ENCODE data around the gene HLA-DQB1. TPM values are rescaled to one million over a fixed set of nuclear protein-coding genes. Genes with fewer than 3 reads are reported as not detected.
"Not testable (repeated sequence)": the region's sequence is repeated elsewhere in the genome, so short reads cannot be mapped to it uniquely, and the experiment has no call there.

HLA-DQB1 gene
- polyA plus RNA-seq, 3 donors = 8.7 to 73.5 (median 43.3) TPM

GRCh38 chr6:32665661-32666060 lies 796 bp downstream of the HLA-DQB1 start:
- H3K27ac ChIP-seq (ENCODE audit: low read depth, low read length) = no peak overlapping the region
- WGBS, 3 donors = 8 to 38% (median 18%) methylated on average over 3 of the region's 3 CpGs

GRCh38 chr6:32664827-32665362 lies 1.6 kb downstream of the HLA-DQB1 start:
- 0 to 2% (median 1%) methylated on average over 45 to 47 of the region's 47 CpGs for WGBS, 3 donors
- no peak overlapping the region for H3K27ac ChIP-seq (ENCODE audit: low read depth, low read length)

DNA sequence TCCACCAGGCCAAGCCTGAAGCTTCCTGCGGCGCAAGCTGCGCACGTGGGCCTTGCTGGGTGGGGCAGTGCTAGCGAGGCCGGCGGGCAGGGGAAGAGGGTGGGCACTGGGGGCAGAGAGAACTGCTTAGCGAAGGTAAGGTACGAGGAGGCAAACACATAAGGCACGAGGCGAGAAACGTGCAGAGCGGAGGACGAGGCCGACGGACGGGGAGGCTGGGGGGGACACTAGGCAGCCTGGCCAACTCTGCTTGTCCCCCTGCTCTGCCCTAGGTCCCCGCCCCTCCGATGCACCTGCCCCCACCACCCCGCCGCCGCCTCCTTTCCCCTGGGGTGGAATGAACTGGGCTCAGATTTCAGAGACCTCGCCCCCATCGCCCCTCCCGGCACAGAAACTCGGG lies 2.1 kb downstream of the HLA-DQB1 start:
- WGBS, 3 donors = 22 to 32% (median 30%) methylated on average over 20 to 26 of the region's 26 CpGs
- no peak overlapping the region for H3K27ac ChIP-seq (ENCODE audit: low read depth, low read length)

GRCh38 chr6:32662836-32663235 lies 3.6 kb downstream of the HLA-DQB1 start:
- WGBS, 3 donors = 71 to 97% (median 78%) methylated on average over 5 of the region's 5 CpGs
- no peak overlapping the region for H3K27ac ChIP-seq (ENCODE audit: low read depth, low read length)

GRCh38 chr6:32662099-32662498 lies 4.4 kb downstream of the HLA-DQB1 start:
- H3K27ac ChIP-seq (ENCODE audit: low read depth, low read length) = no peak overlapping the region
- WGBS, 3 donors = 68 to 95% (median 72%) methylated on average over 7 of the region's 7 CpGs

DNA sequence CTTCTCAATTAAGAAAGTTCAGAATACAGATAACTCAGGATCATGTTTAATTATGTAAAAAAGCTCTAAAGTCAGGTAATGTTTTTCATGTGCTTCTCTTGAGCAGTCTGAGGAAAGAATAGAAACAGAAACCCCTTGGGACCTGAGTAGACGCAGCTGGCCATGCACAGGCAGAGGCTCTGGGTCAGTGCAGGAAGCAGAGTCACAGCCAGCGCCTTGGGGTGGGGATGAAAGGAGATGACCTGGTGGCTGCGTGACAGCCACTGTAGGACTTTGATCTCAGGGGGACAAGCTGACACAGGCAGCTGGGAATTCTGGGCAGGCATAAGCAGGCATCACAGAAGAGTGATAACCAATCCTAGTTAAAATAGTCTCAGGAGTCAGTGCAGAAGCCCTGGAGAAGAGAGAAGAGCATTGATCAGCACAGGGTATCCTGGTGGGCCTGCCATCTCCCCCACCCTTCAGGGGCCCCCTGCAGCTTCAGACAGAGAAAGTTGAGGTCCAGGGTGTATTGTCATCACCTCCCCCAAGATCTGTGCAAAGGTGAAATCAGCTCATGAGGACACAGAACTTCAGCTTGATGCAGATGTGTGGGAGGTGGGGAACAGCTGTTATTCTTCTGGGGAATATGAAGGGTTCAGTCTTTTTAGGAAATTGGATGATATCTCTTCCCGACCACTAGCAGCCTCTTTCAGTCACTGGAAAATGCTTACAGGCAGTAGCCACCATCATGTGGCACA lies 6.4 kb downstream of the HLA-DQB1 start:
- no peak overlapping the region for H3K27ac ChIP-seq (ENCODE audit: low read depth, low read length)
- WGBS, 3 donors = 48 to 64% (median 53%) methylated on average over 4 of the region's 4 CpGs

GRCh38 chr6:32658268-32658897 lies 8.1 kb downstream of the HLA-DQB1 start:
- WGBS, 3 donors = 42 to 54% (median 47%) methylated on average over 6 of the region's 6 CpGs

GRCh38 chr6:32657819-32658218 lies 8.6 kb downstream of the HLA-DQB1 start:
- H3K27ac ChIP-seq (ENCODE audit: low read depth, low read length) = not testable (repeated sequence)

More at GRCh38 chr6:32658268-32658897, 8.1 kb downstream of the HLA-DQB1 start:
- H3K27ac ChIP-seq (ENCODE audit: low read depth, low read length) = no peak overlapping the region

DNA sequence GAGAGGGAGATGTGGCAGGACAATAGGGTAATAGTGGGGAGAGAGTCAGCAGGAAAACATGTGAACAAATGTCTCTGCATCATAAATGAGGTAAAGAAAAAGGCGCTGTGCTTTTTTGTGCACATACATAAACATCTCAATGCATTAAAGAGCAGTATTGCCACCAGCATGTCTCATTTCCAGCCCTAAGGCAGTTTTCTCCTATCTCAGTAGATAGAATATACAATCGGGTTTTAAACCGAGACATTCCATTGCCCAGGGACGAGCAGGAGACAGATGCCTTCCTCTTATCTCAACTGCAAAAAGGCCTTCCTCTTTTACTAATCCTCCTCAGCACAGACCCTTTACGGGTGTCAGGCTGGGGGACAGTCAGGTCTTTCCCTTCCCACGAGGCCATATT lies 9.1 kb downstream of the HLA-DQB1 start:
- H3K27ac ChIP-seq (ENCODE audit: low read depth, low read length) = not testable (repeated sequence)
- 35 to 53% (median 43%) methylated on average over 4 to 6 of the region's 6 CpGs for WGBS, 3 donors

GRCh38 chr6:32655203-32655710 lies 11.2 kb downstream of the HLA-DQB1 start:
- WGBS, 3 donors = 81 to 92% (median 90%) methylated on average over 2 of the region's 2 CpGs
- H3K27ac ChIP-seq (ENCODE audit: low read depth, low read length) = no peak overlapping the region

DNA sequence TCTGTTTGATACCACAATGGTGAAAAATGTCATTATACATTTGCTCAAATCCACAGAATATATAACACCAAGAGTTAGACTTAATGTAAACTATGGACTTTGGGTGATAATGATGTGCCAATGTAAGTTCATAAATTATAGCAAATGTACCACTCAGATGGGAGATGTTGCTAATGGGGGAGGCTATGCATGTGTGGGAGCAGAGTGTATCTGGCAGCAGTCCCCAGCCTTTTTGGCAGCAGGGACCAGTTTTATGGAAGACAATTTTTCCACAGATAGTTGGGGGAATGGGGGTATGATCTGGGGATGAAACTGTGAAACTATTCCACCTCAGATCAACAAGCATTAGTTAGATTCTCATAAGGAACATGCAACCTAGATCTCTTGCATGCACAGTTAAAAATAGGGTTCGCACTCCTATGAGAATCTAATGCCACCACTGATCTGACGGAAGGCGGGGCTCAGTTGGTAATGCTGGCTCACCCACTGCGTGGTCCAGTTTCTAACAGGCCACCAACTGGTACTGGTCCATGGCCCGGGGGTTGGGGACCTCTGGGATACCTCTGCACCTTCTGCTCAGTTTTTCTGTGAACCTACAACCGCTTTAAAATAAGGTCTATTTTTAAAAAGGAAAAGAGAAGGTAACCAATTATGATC lies 21.3 kb downstream of the HLA-DQB1 start:
- no peak overlapping the region for H3K27ac ChIP-seq (ENCODE audit: low read depth, low read length)
- WGBS, 3 donors = 85 to 92% (median 91%) methylated on average over 6 of the region's 6 CpGs

GRCh38 chr6:32643904-32644303 lies 22.6 kb downstream of the HLA-DQB1 start:
- WGBS, 3 donors = 79 to 86% (median 80%) methylated on average over 4 of the region's 4 CpGs
- H3K27ac ChIP-seq (ENCODE audit: low read depth, low read length) = no peak overlapping the region

DNA sequence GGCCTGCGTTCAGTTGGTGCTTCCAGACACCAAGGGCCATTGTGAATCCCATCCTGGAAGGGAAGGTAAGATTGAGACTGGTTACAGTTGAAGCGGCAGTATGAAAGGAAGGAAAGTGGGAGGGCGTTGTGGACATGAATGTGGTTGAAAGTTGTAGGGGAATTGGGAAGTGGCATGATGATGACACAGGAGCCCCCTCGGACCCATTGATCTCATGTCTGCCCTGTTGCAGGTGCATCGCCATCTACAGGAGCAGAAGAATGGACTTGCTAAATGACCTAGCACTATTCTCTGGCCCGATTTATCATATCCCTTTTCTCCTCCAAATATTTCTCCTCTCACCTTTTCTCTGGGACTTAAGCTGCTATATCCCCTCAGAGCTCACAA lies 23.7 kb downstream of the HLA-DQB1 start:
- WGBS, 3 donors = 57 to 81% (median 62%) methylated on average over 6 of the region's 6 CpGs
- H3K27ac ChIP-seq (ENCODE audit: low read depth, low read length) = no peak overlapping the region

DNA sequence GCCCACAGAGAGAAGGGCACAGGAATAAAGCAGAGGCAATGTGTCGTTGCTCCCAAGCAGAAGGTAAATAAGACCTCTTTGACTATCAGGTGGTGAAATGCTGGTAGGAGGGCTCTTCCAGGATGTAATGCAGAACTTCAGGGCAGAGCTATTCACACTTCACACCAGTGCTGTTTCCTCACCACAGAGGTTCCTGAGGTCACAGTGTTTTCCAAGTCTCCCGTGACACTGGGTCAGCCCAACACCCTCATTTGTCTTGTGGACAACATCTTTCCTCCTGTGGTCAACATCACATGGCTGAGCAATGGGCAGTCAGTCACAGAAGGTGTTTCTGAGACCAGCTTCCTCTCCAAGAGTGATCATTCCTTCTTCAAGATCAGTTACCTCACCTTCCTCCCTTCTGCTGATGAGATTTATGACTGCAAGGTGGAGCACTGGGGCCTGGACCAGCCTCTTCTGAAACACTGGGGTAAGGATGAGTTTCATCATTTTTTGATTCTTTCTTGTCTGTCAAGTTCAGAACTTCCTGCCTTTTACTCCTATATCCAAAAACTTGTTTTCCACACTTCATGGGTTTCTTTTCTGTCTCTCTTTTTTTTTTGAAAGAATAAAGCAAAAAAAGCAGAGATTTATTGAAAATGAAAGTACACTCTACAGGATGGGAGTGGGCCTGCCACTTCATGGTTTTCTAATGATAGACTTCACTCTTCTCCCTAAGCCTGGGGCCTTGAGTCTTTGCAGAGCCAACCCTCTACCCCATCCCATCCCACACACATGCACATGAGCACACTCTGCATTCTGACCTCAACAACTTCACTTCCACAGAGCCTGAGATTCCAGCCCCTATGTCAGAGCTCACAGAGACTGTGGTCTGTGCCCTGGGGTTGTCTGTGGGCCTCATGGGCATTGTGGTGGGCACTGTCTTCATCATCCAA lies 24.4 kb downstream of the HLA-DQB1 start:
- WGBS, 3 donors = 29 to 50% (median 49%) methylated on average over 2 of the region's 2 CpGs
- H3K27ac ChIP-seq (ENCODE audit: low read depth, low read length) = not testable (repeated sequence)

DNA sequence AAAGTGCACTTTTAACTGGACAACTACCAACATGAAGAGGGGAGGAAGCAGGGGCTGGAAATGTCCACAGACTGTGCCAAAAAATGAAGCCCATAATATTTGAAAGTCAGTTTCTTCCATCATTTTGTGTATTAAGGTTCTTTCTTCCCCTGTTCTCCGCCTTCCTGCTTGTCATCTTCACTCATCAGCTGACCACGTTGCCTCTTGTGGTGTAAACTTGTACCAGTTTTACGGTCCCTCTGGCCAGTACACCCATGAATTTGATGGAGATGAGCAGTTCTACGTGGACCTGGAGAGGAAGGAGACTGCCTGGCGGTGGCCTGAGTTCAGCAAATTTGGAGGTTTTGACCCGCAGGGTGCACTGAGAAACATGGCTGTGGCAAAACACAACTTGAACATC lies 25.3 kb downstream of the HLA-DQB1 start:
- 78 to 90% (median 82%) methylated on average over 6 of the region's 6 CpGs for WGBS, 3 donors
- H3K27ac ChIP-seq (ENCODE audit: low read depth, low read length) = no peak overlapping the region

GRCh38 chr6:32639440-32640394 lies 26.7 kb downstream of the HLA-DQB1 start:
- H3K27ac ChIP-seq (ENCODE audit: low read depth, low read length) = no peak overlapping the region
- 63 to 86% (median 73%) methylated on average over 8 of the region's 8 CpGs for WGBS, 3 donors
